IMR-90 (cell line): ENCODE results near the gene MRTFB. TPM values are rescaled to one million over a fixed set of nuclear protein-coding genes. Genes with fewer than 3 reads are reported as not detected.

Source experiments
- ATAC-seq: fragments of 200-7000 bp; cut with Tn5 transposase; 2 replicates; pipeline ENCODE4 v1.9.1; 2020; ENCODE audit warnings: low read depth, mild to moderate bottlenecking, moderate library complexity
- BruUV-seq: library from RNA; stranded (reverse); fragments of 400-500 nt; replicated peaks from 2 replicates; lab custom pipeline; 2021; lab: Mats Ljungman, UMichigan
- CTCF ChIA-PET: fragments of 300-600 bp; formaldehyde crosslinking; extraction: SDS; loops from one replicate; lab custom pipeline; 2021; ENCODE audit warnings: antibody characterized with exemption; lab: Yijun Ruan, JAX
- POLR2A ChIA-PET: fragments of 300-600 bp; sonication (Branson Sonifier 250); formaldehyde crosslinking; loops from one replicate; lab custom pipeline; 2022; ENCODE audit warnings: antibody characterized with exemption; ENCODE audit not compliant: unreplicated experiment; lab: Charles Lee
- DNase-seq: peaks from one replicate; pipeline ENCODE4 v3.0.0; 2013
- H2AFZ ChIP-seq: replicated peaks from 2 replicates; pipeline ENCODE3; 2013; ENCODE audit warnings: low read length, mild to moderate bottlenecking; ENCODE audit not compliant: poor library complexity
- H2AK5ac ChIP-seq: 2 replicates; pipeline ENCODE4 v1.6.1; 2013; ENCODE audit warnings: low read depth, low read length, inconsistent platforms
- H2AK9ac ChIP-seq: replicated peaks from 2 replicates; pipeline ENCODE3; 2013; ENCODE audit warnings: mild to moderate bottlenecking, low read depth, low read length, moderate library complexity; ENCODE audit not compliant: poor library complexity
- H2BK120ac ChIP-seq: 2 replicates; pipeline ENCODE4 v1.6.1; 2013; ENCODE audit warnings: low read depth, low read length, inconsistent platforms
- H2BK15ac ChIP-seq: 3 replicates; pipeline ENCODE4 v1.6.1; 2013; ENCODE audit warnings: low read depth, low read length, inconsistent platforms
- H2BK20ac ChIP-seq: 2 replicates; pipeline ENCODE4 v1.6.1; 2013; ENCODE audit warnings: low read depth, mild to moderate bottlenecking, inconsistent platforms, low read length, moderate library complexity
- H2BK5ac ChIP-seq: 2 replicates; pipeline ENCODE4 v1.6.1; 2013; ENCODE audit warnings: mild to moderate bottlenecking, low read depth, low read length, inconsistent platforms; ENCODE audit not compliant: poor library complexity, severe bottlenecking
- H3K14ac ChIP-seq: replicated peaks from 2 replicates; pipeline ENCODE4 v1.6.1; 2013; ENCODE audit warnings: low read depth, low read length, inconsistent platforms
- H3K18ac ChIP-seq: 2 replicates; pipeline ENCODE4 v1.6.1; 2013; ENCODE audit warnings: low read depth, low read length, control low read depth
- H3K23ac ChIP-seq: 2 replicates; pipeline ENCODE4 v1.6.1; 2013; ENCODE audit warnings: low read depth, low read length, inconsistent platforms
- H3K27ac ChIP-seq: 2 replicates; pipeline ENCODE4 v1.5.1; 2013; ENCODE audit warnings: mild to moderate bottlenecking, control low read depth, low read length; ENCODE audit not compliant: insufficient read depth
- H3K27me3 ChIP-seq: 2 replicates; pipeline ENCODE4 v1.6.1; 2013; ENCODE audit warnings: low read length; ENCODE audit not compliant: control insufficient read depth, insufficient read depth
- H3K36me3 ChIP-seq: 2 replicates; pipeline ENCODE4 v1.6.1; 2013; ENCODE audit warnings: low read length, mixed read lengths; ENCODE audit not compliant: control insufficient read depth, insufficient read depth
- H3K4ac ChIP-seq: 2 replicates; pipeline ENCODE4 v1.6.1; 2013; ENCODE audit warnings: low read depth, low read length, inconsistent platforms
- H3K4me1 ChIP-seq: 2 replicates; pipeline ENCODE4 v1.6.1; 2013; ENCODE audit warnings: low read length, mixed read lengths; ENCODE audit not compliant: control insufficient read depth, insufficient read depth
- H3K4me2 ChIP-seq: 2 replicates; pipeline ENCODE4 v1.6.1; 2013; ENCODE audit warnings: low read depth, mild to moderate bottlenecking, control low read depth, low read length, moderate library complexity
- H3K4me3 ChIP-seq: 2 replicates; pipeline ENCODE4 v1.5.1; 2013; ENCODE audit warnings: low read depth, mild to moderate bottlenecking, control low read depth, low read length, moderate library complexity; ENCODE audit not compliant: insufficient read depth
- H3K56ac ChIP-seq: 2 replicates; pipeline ENCODE4 v1.6.1; 2013; ENCODE audit warnings: low read length, inconsistent platforms; ENCODE audit not compliant: insufficient read depth; ENCODE audit errors: extremely low read depth
- H3K79me1 ChIP-seq, 2 experiments: 2 replicates each; pipeline ENCODE4 v1.6.1; 2013; ENCODE audit warnings: low read length in 2 of 2, inconsistent platforms in 1 of 2, low read depth in 1 of 2
- H3K9ac ChIP-seq: 2 replicates; pipeline ENCODE4 v1.6.1; 2013; ENCODE audit warnings: low read depth, low read length, control low read depth
- H3K9me1 ChIP-seq: 2 replicates; pipeline ENCODE4 v1.6.1; 2013; ENCODE audit warnings: low read length, inconsistent platforms; ENCODE audit not compliant: insufficient read depth
- H3K9me3 ChIP-seq: 2 replicates; pipeline ENCODE4 v1.6.1; 2013; ENCODE audit warnings: low read length; ENCODE audit not compliant: control insufficient read depth, insufficient read depth
- H4K20me1 ChIP-seq: 2 replicates; pipeline ENCODE4 v1.6.1; 2013; ENCODE audit warnings: low read length, inconsistent platforms; ENCODE audit not compliant: insufficient read depth
- H4K5ac ChIP-seq: 2 replicates; pipeline ENCODE4 v1.6.1; 2013; ENCODE audit warnings: mild to moderate bottlenecking, low read depth, low read length, control low read depth
- H4K8ac ChIP-seq, 2 experiments: 2 replicates each; pipeline ENCODE4 v1.6.1; 2013; ENCODE audit warnings: low read depth in 2 of 2, low read length in 2 of 2, control low read depth in 1 of 2, inconsistent platforms in 1 of 2
- H4K91ac ChIP-seq: 2 replicates; pipeline ENCODE4 v1.6.1; 2013; ENCODE audit warnings: low read depth, low read length, inconsistent platforms; ENCODE audit not compliant: insufficient read depth
- CEBPB ChIP-seq: IDR thresholded peaks from 2 replicates; pipeline ENCODE4 v1.6.1; 2012; ENCODE audit warnings: low read depth, low read length, improper control_type of control experiment
- RCOR1 ChIP-seq: IDR thresholded peaks from 2 replicates; pipeline ENCODE4 v1.6.1; 2012; ENCODE audit warnings: mild to moderate bottlenecking, low read length, improper control_type of control experiment; ENCODE audit not compliant: insufficient replicate concordance
- WGBS, 2 experiments: methylation state at CpG; one replicate each; pipeline versions ENCODE4 v1.1.5 to v1.1.7; 2013; ENCODE audit warnings: missing lambda C conversion rate in 2 of 2; ENCODE audit not compliant: insufficient read length in 1 of 2; ENCODE audit errors: extremely low coverage in 2 of 2; 5-methylcytosine and 5-hydroxymethylcytosine counted together
- dilution Hi-C: fragments of 300-500 bp; cut with HindIII; formaldehyde crosslinking; loops from one replicate; pipeline ENCODE4 v1.14.3; 2018; ENCODE audit warnings: low sequenced_read_pairs; ENCODE audit not compliant: unreplicated experiment
- in situ Hi-C: fragments of 300-500 bp; cut with MboI; formaldehyde crosslinking; loops from 3 replicates; pipeline ENCODE4 v1.14.3; 2019; ENCODE audit warnings: low sequenced_read_pairs, inconsistent platforms, mixed read lengths
- intact Hi-C: fragments of 100-400 bp; cut with micrococcal nuclease; formaldehyde crosslinking; loops from 2 replicates; pipeline ENCODE4 v1.10.0; 2022
- polyA plus RNA-seq, 3 experiments: library from polyadenylated mRNA; depleted of rRNA; stranded (reverse); fragments of >200 nt; gene quantifications; 2 replicates each; pipeline ENCODE4 v1.2.3, GENCODE V29; 2012; ENCODE audit warnings: low replicate concordance in 1 of 3
- total RNA-seq: library from RNA; depleted of rRNA; stranded (reverse); fragments of >200 nt; gene quantifications from 2 replicates; pipeline ENCODE4 v1.2.3, GENCODE V29; 2012
- TF ChIP-seq, protein P1 (sequence below): conservative IDR thresholded peaks from 2 replicates; pipeline ENCODE4 v1.5.1; 2012; ENCODE audit warnings: mild to moderate bottlenecking, low read depth, low read length, improper control_type of control experiment
- TF ChIP-seq, protein P2 (sequence below): fragments of 150-350 bp; IDR thresholded peaks from 2 replicates; pipeline ENCODE4 v1.6.1; 2016; ENCODE audit warnings: low read depth, mild to moderate bottlenecking, low read length, moderate library complexity, borderline replicate concordance

Gene MRTFB
- total and polyA plus RNA-seq, 2 of the 4 experiments (the other 2 are of a cell fraction), result 4.4 to 5.4 TPM

DNA sequence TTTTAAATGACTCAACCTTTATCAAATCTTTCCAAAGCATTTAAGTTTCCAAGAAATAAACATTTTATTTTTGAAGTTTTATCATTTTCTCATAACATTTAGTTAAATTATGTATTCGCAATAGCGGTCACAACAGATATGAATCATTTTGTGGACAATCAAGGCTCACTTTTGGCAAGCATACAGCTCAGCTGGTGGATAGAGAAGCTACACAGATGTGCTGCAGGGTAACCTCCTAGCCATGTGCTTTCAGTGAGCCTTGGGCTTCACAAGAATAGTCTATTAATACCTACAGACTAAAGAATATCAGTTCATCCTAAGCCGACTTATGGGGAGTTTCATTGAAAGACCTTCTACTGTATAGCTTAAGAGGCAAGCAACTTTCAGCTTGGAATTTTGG, 144.8 kb downstream of the MRTFB start:
- Histone ChIP-seq H3K79me1 (no peaks in the 10 kb centered on the region), H4K8ac (no peak overlapping the region), H3K14ac (no peak overlapping the region), H3K23ac (no peak overlapping the region), H3K18ac (no peak overlapping the region), H3K4ac (no peak overlapping the region), H2BK15ac (no peak overlapping the region), H3K27ac (no peak overlapping the region), H2AK9ac (no peak overlapping the region), H3K56ac (no peak overlapping the region), H3K4me2 (no peak overlapping the region), H3K36me3 (peaks cover 4% of the 10 kb centered on the region), H4K91ac (no peak overlapping the region), H2BK120ac (no peak overlapping the region), H2AK5ac (no peak overlapping the region), H3K9me3 (no peaks in the 10 kb centered on the region), H2BK20ac (no peak overlapping the region), H3K9ac (no peak overlapping the region), H4K20me1 (no peaks in the 10 kb centered on the region), H3K27me3 (no peaks in the 10 kb centered on the region), H2AFZ (no peak overlapping the region), H3K9me1 (peaks cover 11% of the 10 kb centered on the region), H3K4me3 (no peak overlapping the region), H2BK5ac (no peak overlapping the region), H4K5ac (no peak overlapping the region), H3K4me1 (peaks cover 2% of the 10 kb centered on the region; the same call in 1 of the 2 replicates)
- in situ Hi-C loops, result no loop called here
- TF ChIP-seq RCOR1 (no peak), CEBPB (no peak)
- TF ChIP-seq, protein P1, sequence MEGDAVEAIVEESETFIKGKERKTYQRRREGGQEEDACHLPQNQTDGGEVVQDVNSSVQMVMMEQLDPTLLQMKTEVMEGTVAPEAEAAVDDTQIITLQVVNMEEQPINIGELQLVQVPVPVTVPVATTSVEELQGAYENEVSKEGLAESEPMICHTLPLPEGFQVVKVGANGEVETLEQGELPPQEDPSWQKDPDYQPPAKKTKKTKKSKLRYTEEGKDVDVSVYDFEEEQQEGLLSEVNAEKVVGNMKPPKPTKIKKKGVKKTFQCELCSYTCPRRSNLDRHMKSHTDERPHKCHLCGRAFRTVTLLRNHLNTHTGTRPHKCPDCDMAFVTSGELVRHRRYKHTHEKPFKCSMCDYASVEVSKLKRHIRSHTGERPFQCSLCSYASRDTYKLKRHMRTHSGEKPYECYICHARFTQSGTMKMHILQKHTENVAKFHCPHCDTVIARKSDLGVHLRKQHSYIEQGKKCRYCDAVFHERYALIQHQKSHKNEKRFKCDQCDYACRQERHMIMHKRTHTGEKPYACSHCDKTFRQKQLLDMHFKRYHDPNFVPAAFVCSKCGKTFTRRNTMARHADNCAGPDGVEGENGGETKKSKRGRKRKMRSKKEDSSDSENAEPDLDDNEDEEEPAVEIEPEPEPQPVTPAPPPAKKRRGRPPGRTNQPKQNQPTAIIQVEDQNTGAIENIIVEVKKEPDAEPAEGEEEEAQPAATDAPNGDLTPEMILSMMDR, result no peak
- TF ChIP-seq, protein P2, sequence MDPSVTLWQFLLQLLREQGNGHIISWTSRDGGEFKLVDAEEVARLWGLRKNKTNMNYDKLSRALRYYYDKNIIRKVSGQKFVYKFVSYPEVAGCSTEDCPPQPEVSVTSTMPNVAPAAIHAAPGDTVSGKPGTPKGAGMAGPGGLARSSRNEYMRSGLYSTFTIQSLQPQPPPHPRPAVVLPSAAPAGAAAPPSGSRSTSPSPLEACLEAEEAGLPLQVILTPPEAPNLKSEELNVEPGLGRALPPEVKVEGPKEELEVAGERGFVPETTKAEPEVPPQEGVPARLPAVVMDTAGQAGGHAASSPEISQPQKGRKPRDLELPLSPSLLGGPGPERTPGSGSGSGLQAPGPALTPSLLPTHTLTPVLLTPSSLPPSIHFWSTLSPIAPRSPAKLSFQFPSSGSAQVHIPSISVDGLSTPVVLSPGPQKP, result no peak
- dilution Hi-C loops, result no loop called here
- POLR2A ChIA-PET, result no interaction called here
- intact Hi-C loops, result no loop called here
- ATAC-seq (no peak), DNase-seq (no peak)
- BruUV-seq, result no TSS peak
- WGBS, 2 experiments, result no CpG with 5 or more reads among the region's 3 CpGs
- CTCF ChIA-PET, result interaction anchor here (1.6 kb wide), 1 partner anchor 30 kb away, joined by 5 read pairs; no protein-coding TSS in a partner anchor
